ENCODE results near the gene PDCD6IP.

Gene PDCD6IP

GRCh38 chr3:33889394-33890039 lies 91.1 kb downstream of the PDCD6IP start:
- DNase-seq (ENCODE audit: low read depth): no peak

- DNase-seq (ENCODE audit: low read depth): no peak
These were observed 94.2 kb downstream of the PDCD6IP start for GRCh38 chr3:33892655-33893054.

- DNase-seq (ENCODE audit: low read depth): no peak
These were observed 97.2 kb downstream of the PDCD6IP start for GRCh38 chr3:33895658-33896057.

GRCh38 chr3:33897306-33897705 lies 98.9 kb downstream of the PDCD6IP start:
- DNase-seq (ENCODE audit: low read depth): no peak

GRCh38 chr3:33898901-33899300 lies 100.5 kb downstream of the PDCD6IP start:
- DNase-seq (ENCODE audit: low read depth): no peak

- no peak for DNase-seq (ENCODE audit: low read depth)
These were observed 102.0 kb downstream of the PDCD6IP start for GRCh38 chr3:33900440-33900808.

GRCh38 chr3:33900809-33901505 lies 102.5 kb downstream of the PDCD6IP start:
- DNase-seq (ENCODE audit: low read depth): no peak

- no peak for DNase-seq (ENCODE audit: low read depth)
These were observed 103.6 kb downstream of the PDCD6IP start for GRCh38 chr3:33901862-33902563.

- no peak for DNase-seq (ENCODE audit: low read depth)
These were observed 106.3 kb downstream of the PDCD6IP start for GRCh38 chr3:33904730-33905129.

- DNase-seq (ENCODE audit: low read depth): no peak
These were observed 109.9 kb downstream of the PDCD6IP start for GRCh38 chr3:33908250-33908851.

GRCh38 chr3:33909547-33909946 lies 111.1 kb downstream of the PDCD6IP start:
- DNase-seq (ENCODE audit: low read depth): no peak

GRCh38 chr3:33910031-33910430 lies 111.6 kb downstream of the PDCD6IP start:
- DNase-seq (ENCODE audit: low read depth): no peak

GRCh38 chr3:33911525-33912322 lies 113.3 kb downstream of the PDCD6IP start:
- no peak for DNase-seq (ENCODE audit: low read depth)

- DNase-seq (ENCODE audit: low read depth): no peak
These were observed 115.8 kb downstream of the PDCD6IP start for GRCh38 chr3:33914212-33914611.

- DNase-seq (ENCODE audit: low read depth): no peak
These were observed 116.4 kb downstream of the PDCD6IP start for GRCh38 chr3:33914731-33915379.

GRCh38 chr3:33915796-33916546 lies 117.5 kb downstream of the PDCD6IP start:
- no peak for DNase-seq (ENCODE audit: low read depth)

GRCh38 chr3:33918126-33918756 lies 119.8 kb downstream of the PDCD6IP start:
- no peak for DNase-seq (ENCODE audit: low read depth)
